ENCODE data around the gene PDE6B.

DNA sequence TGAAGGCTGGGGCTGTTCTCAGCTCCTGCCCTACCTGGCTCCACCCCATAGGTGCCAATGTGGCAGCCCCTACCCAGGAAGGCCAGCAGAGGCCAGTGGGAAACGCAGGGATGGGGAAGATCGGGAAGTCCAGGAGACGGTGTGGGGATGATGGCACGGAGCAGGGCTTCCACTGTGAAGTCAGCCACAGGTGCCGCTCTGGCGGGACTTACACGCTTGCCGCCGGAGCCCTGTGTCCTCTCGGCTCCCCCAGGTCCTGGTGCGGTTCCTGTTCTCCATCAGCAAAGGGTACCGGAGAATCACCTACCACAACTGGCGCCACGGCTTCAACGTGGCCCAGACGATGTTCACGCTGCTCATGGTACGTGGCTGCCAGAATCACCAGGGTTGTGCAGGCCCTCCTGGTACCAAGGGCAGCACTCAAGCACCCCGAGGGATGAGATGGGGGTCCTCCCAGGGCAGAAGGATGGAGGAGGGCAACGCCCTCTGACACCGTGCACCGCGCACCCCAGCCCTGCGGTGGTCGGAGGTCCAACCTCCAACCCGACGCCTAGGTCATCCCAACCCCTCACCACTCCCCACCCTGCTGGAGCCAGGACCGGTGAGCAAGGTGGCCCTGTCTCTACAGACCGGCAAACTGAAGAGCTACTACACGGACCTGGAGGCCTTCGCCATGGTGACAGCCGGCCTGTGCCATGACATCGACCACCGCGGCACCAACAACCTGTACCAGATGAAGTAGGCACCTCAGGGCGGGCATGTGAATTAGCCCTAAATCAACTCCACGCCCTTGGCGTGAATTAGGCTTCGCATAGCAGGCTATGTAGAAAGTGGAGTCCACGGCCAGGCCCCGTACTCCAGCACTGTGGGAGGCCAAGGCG, 36.7 kb downstream of the PDE6B start:
- TF ChIP-seq, protein P1, sequence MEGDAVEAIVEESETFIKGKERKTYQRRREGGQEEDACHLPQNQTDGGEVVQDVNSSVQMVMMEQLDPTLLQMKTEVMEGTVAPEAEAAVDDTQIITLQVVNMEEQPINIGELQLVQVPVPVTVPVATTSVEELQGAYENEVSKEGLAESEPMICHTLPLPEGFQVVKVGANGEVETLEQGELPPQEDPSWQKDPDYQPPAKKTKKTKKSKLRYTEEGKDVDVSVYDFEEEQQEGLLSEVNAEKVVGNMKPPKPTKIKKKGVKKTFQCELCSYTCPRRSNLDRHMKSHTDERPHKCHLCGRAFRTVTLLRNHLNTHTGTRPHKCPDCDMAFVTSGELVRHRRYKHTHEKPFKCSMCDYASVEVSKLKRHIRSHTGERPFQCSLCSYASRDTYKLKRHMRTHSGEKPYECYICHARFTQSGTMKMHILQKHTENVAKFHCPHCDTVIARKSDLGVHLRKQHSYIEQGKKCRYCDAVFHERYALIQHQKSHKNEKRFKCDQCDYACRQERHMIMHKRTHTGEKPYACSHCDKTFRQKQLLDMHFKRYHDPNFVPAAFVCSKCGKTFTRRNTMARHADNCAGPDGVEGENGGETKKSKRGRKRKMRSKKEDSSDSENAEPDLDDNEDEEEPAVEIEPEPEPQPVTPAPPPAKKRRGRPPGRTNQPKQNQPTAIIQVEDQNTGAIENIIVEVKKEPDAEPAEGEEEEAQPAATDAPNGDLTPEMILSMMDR (conservative IDR thresholded peaks at IDR 0.05; ENCODE audit: low read depth in 2 of 2) = no peak
- TF ChIP-seq CREB1 (CRISPR knock-in tag; IDR thresholded peaks at IDR 0.05; ENCODE audit: low read depth) (no peak), EZH2phosphoT487 (IDR thresholded peaks at IDR 0.05; ENCODE audit: unreplicated experiment) (no peak), EZH2 (IDR thresholded peaks at IDR 0.05; ENCODE audit: low read depth, unreplicated experiment) (no peak), POLR2AphosphoS5 (IDR thresholded peaks at IDR 0.05; ENCODE audit: low read depth) (no peak), ZNF331 (CRISPR knock-in tag; IDR thresholded peaks at IDR 0.05; ENCODE audit: low read depth) (no peak), ETS1 (IDR thresholded peaks at IDR 0.05) (no peak), NANOG (IDR thresholded peaks at IDR 0.05; ENCODE audit: borderline replicate concordance) (no peak)
- TF ChIP-seq, protein P2, sequence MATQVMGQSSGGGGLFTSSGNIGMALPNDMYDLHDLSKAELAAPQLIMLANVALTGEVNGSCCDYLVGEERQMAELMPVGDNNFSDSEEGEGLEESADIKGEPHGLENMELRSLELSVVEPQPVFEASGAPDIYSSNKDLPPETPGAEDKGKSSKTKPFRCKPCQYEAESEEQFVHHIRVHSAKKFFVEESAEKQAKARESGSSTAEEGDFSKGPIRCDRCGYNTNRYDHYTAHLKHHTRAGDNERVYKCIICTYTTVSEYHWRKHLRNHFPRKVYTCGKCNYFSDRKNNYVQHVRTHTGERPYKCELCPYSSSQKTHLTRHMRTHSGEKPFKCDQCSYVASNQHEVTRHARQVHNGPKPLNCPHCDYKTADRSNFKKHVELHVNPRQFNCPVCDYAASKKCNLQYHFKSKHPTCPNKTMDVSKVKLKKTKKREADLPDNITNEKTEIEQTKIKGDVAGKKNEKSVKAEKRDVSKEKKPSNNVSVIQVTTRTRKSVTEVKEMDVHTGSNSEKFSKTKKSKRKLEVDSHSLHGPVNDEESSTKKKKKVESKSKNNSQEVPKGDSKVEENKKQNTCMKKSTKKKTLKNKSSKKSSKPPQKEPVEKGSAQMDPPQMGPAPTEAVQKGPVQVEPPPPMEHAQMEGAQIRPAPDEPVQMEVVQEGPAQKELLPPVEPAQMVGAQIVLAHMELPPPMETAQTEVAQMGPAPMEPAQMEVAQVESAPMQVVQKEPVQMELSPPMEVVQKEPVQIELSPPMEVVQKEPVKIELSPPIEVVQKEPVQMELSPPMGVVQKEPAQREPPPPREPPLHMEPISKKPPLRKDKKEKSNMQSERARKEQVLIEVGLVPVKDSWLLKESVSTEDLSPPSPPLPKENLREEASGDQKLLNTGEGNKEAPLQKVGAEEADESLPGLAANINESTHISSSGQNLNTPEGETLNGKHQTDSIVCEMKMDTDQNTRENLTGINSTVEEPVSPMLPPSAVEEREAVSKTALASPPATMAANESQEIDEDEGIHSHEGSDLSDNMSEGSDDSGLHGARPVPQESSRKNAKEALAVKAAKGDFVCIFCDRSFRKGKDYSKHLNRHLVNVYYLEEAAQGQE (IDR thresholded peaks at IDR 0.05; ENCODE audit: unreplicated experiment) = no peak

Data from GM23338 (cell line).